Measurements from ENCODE around the gene LRP1B. TPM values are rescaled to one million over a fixed set of nuclear protein-coding genes. Genes with fewer than 3 reads are reported as not detected.

LRP1B gene
- total RNA-seq, 1 donor from 2014 or later: 0.27 TPM

GRCh38 chr2:141925511-141925910 is 205.3 kb downstream of the LRP1B start:
- intact Hi-C loops (cut with DNase I): no loop called here
- DNase-seq (ENCODE audit: low spot score): no peak

GRCh38 chr2:141923657-141924056 is 207.2 kb downstream of the LRP1B start:
- no peak for DNase-seq (ENCODE audit: low spot score)
- intact Hi-C loops (cut with DNase I): no loop called here

GRCh38 chr2:141911485-141912066 is 219.2 kb downstream of the LRP1B start:
- intact Hi-C loops (cut with DNase I): no loop called here
- DNase-seq (ENCODE audit: low spot score): no peak

GRCh38 chr2:141906678-141907077 is 224.1 kb downstream of the LRP1B start:
- intact Hi-C loops (cut with DNase I): no loop called here
- DNase-seq (ENCODE audit: low spot score): no peak

- DNase-seq (ENCODE audit: low spot score): no peak
- intact Hi-C loops (cut with DNase I): no loop called here
These were observed 230.0 kb downstream of the LRP1B start for GRCh38 chr2:141900826-141901225.

GRCh38 chr2:141899740-141900139 is 231.1 kb downstream of the LRP1B start:
- intact Hi-C loops (cut with DNase I): no loop called here

GRCh38 chr2:141889788-141890187 is 241.0 kb downstream of the LRP1B start:
- no peak for DNase-seq (ENCODE audit: low spot score)
- intact Hi-C loops (cut with DNase I): no loop called here

More at GRCh38 chr2:141899740-141900139, 231.1 kb downstream of the LRP1B start:
- no peak for DNase-seq (ENCODE audit: low spot score)

- intact Hi-C loops (cut with DNase I): no loop called here
- DNase-seq (ENCODE audit: low spot score): no peak
These were observed 241.7 kb downstream of the LRP1B start for GRCh38 chr2:141888987-141889555.

- no peak for DNase-seq (ENCODE audit: low spot score)
- intact Hi-C loops (cut with DNase I): no loop called here
These were observed 243.5 kb downstream of the LRP1B start for GRCh38 chr2:141887363-141887762.

- no peak for DNase-seq (ENCODE audit: low spot score)
- intact Hi-C loops (cut with DNase I): no loop called here
These were observed 252.8 kb downstream of the LRP1B start for GRCh38 chr2:141878016-141878415.

GRCh38 chr2:141871913-141872634 is 258.7 kb downstream of the LRP1B start:
- intact Hi-C loops (cut with DNase I): no loop called here
- no peak for DNase-seq (ENCODE audit: low spot score)

GRCh38 chr2:141869572-141869971 is 261.2 kb downstream of the LRP1B start:
- intact Hi-C loops (cut with DNase I): no loop called here

GRCh38 chr2:141863964-141864363 is 266.9 kb downstream of the LRP1B start:
- DNase-seq (ENCODE audit: low spot score): no peak
- intact Hi-C loops (cut with DNase I): no loop called here

More at GRCh38 chr2:141869572-141869971, 261.2 kb downstream of the LRP1B start:
- DNase-seq (ENCODE audit: low spot score): no peak

- DNase-seq (ENCODE audit: low spot score): no peak
- intact Hi-C loops (cut with DNase I): no loop called here
These were observed 274.4 kb downstream of the LRP1B start for GRCh38 chr2:141856215-141856919.

- no peak for DNase-seq (ENCODE audit: low spot score)
- intact Hi-C loops (cut with DNase I): no loop called here
These were observed 282.6 kb downstream of the LRP1B start for GRCh38 chr2:141848191-141848590.

- intact Hi-C loops (cut with DNase I): no loop called here
These were observed 286.6 kb downstream of the LRP1B start for GRCh38 chr2:141844231-141844630.

GRCh38 chr2:141835103-141835502 is 295.7 kb downstream of the LRP1B start:
- no peak for DNase-seq (ENCODE audit: low spot score)
- intact Hi-C loops (cut with DNase I): no loop called here

More at GRCh38 chr2:141844231-141844630, 286.6 kb downstream of the LRP1B start:
- DNase-seq (ENCODE audit: low spot score): no peak

GRCh38 chr2:141828761-141829160 is 302.1 kb downstream of the LRP1B start:
- DNase-seq (ENCODE audit: low spot score): no peak
- intact Hi-C loops (cut with DNase I): no loop called here

GRCh38 chr2:141824790-141825189 is 306.0 kb downstream of the LRP1B start:
- intact Hi-C loops (cut with DNase I): no loop called here
- DNase-seq (ENCODE audit: low spot score): no peak

- DNase-seq (ENCODE audit: low spot score): no peak
- intact Hi-C loops (cut with DNase I): no loop called here
These were observed 309.9 kb downstream of the LRP1B start for GRCh38 chr2:141820893-141821292.

Data from cardiac septum (tissue), 1 donor.